ENCODE data around the gene FEZF2. TPM values are rescaled to one million over a fixed set of nuclear protein-coding genes. Genes with fewer than 3 reads are reported as not detected.

FEZF2 gene
- polyA plus RNA-seq, 3 donors: not detected

DNA sequence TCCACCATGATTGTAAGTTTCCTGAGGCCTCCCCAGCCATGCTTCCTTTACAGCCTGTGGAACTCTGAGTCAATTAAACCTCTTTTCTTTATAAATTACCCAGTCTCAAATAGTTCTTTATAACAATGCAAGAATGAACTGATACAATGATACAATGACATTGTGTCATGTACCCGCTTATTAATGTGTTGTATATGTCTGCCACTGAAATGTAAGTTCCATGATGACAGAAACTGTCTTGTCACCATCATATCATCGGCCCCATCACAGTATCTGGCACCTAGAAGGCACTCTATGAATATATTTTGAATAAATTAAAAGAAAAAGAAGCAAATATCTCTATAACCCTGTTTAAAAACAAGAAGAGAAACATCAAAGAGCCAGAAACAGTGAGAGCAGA is 29.6 kb downstream of the FEZF2 start:
- Mint-ChIP-seq H3K4me1 (no peaks in the 10 kb centered on the region), H3K36me3 (no peaks in the 10 kb centered on the region), H3K27me3 (ENCODE audit: low read depth in 3 of 3) (peaks cover 0 to 4% (median 2%) of the 10 kb centered on the region in 3 donors), H3K27ac (no peak overlapping the region), H3K4me3 (peak overlapping the region in 1 of 2 donors; percentile 3), H3K9me3 (peaks cover 2 to 13% (median 7%) of the 10 kb centered on the region in 7 donors)
- no peak overlapping the region for H3K27ac ChIP-seq (ENCODE audit: low read depth in 1 of 2, low read length in 2 of 2)
- no peak overlapping the region for H2AFZ ChIP-seq (ENCODE audit: insufficient read depth, low read depth, low read length, poor library complexity, severe bottlenecking)
- peaks cover 0 to 4% of the 10 kb centered on the region in 2 donors for H3K9me3 ChIP-seq (replicated peaks in 1 of 2; ENCODE audit: control insufficient read depth in 1 of 2, insufficient read depth in 1 of 2, low read length in 2 of 2)
- no peaks in the 10 kb centered on the region for H4K20me1 ChIP-seq (ENCODE audit: insufficient read depth, low read length)
- no peak overlapping the region for H3K9ac ChIP-seq (ENCODE audit: insufficient read depth, low read length, poor library complexity, severe bottlenecking)
- H3K4me1 ChIP-seq (ENCODE audit: control insufficient read depth in 1 of 2, insufficient read depth in 2 of 2, low read length in 2 of 2): no peaks in the 10 kb centered on the region
- H3K4me3 ChIP-seq (replicated peaks in 1 of 3; ENCODE audit: low read depth in 2 of 3, low read length in 3 of 3): no peak overlapping the region
- no peak overlapping the region for H3K4me2 ChIP-seq (replicated peaks; ENCODE audit: extremely low read depth, low read length, poor library complexity, severe bottlenecking)
- intact Hi-C loops (cut with micrococcal nuclease): no loop called here
- no peaks in the 10 kb centered on the region for H3K79me2 ChIP-seq (ENCODE audit: insufficient read depth, low read length)
- no peaks in the 10 kb centered on the region for H3K27me3 ChIP-seq (ENCODE audit: control insufficient read depth in 2 of 2, insufficient read depth in 2 of 2, low read length in 2 of 2)
- DNase-seq: no peak
- TF ChIP-seq, protein P1, sequence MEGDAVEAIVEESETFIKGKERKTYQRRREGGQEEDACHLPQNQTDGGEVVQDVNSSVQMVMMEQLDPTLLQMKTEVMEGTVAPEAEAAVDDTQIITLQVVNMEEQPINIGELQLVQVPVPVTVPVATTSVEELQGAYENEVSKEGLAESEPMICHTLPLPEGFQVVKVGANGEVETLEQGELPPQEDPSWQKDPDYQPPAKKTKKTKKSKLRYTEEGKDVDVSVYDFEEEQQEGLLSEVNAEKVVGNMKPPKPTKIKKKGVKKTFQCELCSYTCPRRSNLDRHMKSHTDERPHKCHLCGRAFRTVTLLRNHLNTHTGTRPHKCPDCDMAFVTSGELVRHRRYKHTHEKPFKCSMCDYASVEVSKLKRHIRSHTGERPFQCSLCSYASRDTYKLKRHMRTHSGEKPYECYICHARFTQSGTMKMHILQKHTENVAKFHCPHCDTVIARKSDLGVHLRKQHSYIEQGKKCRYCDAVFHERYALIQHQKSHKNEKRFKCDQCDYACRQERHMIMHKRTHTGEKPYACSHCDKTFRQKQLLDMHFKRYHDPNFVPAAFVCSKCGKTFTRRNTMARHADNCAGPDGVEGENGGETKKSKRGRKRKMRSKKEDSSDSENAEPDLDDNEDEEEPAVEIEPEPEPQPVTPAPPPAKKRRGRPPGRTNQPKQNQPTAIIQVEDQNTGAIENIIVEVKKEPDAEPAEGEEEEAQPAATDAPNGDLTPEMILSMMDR (IDR thresholded peaks at IDR 0.05): no peak
- H3K36me3 ChIP-seq (replicated peaks in 1 of 2; ENCODE audit: control insufficient read depth in 1 of 2, insufficient read depth in 2 of 2, low read length in 2 of 2): no peaks in the 10 kb centered on the region
- no CpG with 5 or more reads among the region's 2 CpGs for WGBS (ENCODE audit: insufficient coverage)

GRCh38 chr3:62335196-62335595 is 38.2 kb downstream of the FEZF2 start:
- WGBS (ENCODE audit: insufficient coverage): no CpG with 5 or more reads among the region's 3 CpGs
- H3K4me1 Mint-ChIP-seq: no peaks in the 10 kb centered on the region
- Histone ChIP-seq H3K9me3 (replicated peaks in 1 of 2; ENCODE audit: control insufficient read depth in 1 of 2, insufficient read depth in 1 of 2, low read length in 2 of 2) (no peaks in the 10 kb centered on the region), H3K36me3 (replicated peaks in 1 of 2; ENCODE audit: control insufficient read depth in 1 of 2, insufficient read depth in 2 of 2, low read length in 2 of 2) (no peaks in the 10 kb centered on the region), H3K4me1 (ENCODE audit: control insufficient read depth in 1 of 2, insufficient read depth in 2 of 2, low read length in 2 of 2) (no peaks in the 10 kb centered on the region), H3K4me3 (replicated peaks in 1 of 3; ENCODE audit: low read depth in 2 of 3, low read length in 3 of 3) (no peak overlapping the region), H3K4me2 (replicated peaks; ENCODE audit: extremely low read depth, low read length, poor library complexity, severe bottlenecking) (no peak overlapping the region), H3K9ac (ENCODE audit: insufficient read depth, low read length, poor library complexity, severe bottlenecking) (no peak overlapping the region), H3K79me2 (ENCODE audit: insufficient read depth, low read length) (no peaks in the 10 kb centered on the region), H4K20me1 (ENCODE audit: insufficient read depth, low read length) (no peaks in the 10 kb centered on the region), H2AFZ (ENCODE audit: insufficient read depth, low read depth, low read length, poor library complexity, severe bottlenecking) (no peak overlapping the region), H3K27ac (ENCODE audit: low read depth in 1 of 2, low read length in 2 of 2) (no peak overlapping the region), H3K27me3 (ENCODE audit: control insufficient read depth in 2 of 2, insufficient read depth in 2 of 2, low read length in 2 of 2) (no peaks in the 10 kb centered on the region)
- TF ChIP-seq, protein P1 (IDR thresholded peaks at IDR 0.05): no peak
- H3K27me3 Mint-ChIP-seq (ENCODE audit: low read depth in 3 of 3): peaks cover 0 to 2% (median 2%) of the 10 kb centered on the region in 3 donors
- no peak overlapping the region for H3K27ac Mint-ChIP-seq
- no peak for DNase-seq
- intact Hi-C loops (cut with micrococcal nuclease): no loop called here
- H3K9me3 Mint-ChIP-seq: peaks cover 0 to 4% (median 0%) of the 10 kb centered on the region in 7 donors
- no peaks in the 10 kb centered on the region for H3K36me3 Mint-ChIP-seq
- H3K4me3 Mint-ChIP-seq: no peak overlapping the region
